CD1c-positive myeloid dendritic cell (primary cell): Measurements from ENCODE around the gene ACKR2.
"Not testable (repeated sequence)": the region's sequence is repeated elsewhere in the genome, so short reads cannot be mapped to it uniquely, and the experiment has no call there.

Source experiments
- DNase-seq: peaks from one replicate; pipeline ENCODE4 v3.0.0-alpha.2; 2016; ENCODE audit errors: extremely low spot score

ACKR2 gene

DNA sequence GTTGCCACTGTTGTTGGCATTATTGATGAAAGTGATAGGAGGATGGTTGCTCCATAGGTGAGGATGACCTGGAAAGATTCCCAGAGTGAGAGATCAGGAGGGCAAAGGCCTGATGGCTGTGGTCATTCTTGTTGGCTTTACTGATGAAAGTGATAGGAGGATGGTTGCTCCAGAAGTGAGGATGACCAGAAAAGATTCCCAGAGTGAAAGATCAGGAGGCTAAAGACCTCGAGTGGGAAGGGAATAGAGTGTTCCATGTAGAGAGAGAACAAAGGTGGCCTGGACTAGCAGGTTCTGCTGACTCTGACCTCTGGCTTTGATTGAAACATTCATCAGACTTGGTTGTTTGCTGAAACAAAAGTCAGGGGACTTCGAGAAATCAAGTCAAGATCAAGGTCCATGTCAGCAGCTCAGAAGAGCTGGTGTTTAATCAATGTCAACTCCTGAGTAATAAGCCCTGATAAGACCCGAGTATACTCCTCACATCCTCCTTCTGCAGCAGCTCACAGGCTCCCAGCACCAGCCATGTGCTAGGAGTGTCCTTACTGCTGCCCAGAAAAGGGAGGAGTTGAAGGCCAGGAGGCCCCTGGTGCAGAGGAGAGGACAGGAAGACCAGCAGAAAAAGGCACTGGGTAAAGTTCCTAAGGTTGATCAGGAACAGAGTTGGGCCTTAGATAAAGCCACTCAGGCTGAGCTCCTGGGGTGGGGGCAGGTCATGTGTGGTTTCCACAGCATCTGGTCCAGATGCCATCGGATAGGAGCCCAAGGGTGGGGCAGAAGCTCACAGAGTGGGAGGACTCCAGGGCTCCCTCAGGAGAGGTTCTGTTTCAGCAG, 46.5 kb downstream of the ACKR2 start:
- DNase-seq = no peak

DNA sequence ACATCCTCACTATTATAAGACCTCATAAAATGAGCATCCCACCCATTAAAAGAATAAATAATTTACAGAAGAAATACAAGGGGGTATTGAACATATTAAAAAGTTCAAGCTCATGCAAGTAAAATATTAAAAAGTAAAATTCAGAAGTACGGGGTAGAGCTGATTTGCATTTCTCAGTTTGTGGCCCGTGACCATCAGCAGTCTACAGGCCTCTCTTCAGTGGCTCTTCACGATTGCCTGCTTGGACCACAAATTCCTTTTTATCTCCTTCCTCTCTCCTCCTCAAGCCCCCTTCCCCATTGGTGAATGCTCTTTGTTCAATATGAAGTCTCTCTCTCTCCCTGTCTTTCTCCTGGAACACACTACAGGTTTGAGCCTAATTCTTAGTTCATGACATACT, 47.3 kb downstream of the ACKR2 start:
- no peak for DNase-seq

GRCh38 chr3:42864321-42864950, 55.2 kb downstream of the ACKR2 start:
- DNase-seq = no peak

DNA sequence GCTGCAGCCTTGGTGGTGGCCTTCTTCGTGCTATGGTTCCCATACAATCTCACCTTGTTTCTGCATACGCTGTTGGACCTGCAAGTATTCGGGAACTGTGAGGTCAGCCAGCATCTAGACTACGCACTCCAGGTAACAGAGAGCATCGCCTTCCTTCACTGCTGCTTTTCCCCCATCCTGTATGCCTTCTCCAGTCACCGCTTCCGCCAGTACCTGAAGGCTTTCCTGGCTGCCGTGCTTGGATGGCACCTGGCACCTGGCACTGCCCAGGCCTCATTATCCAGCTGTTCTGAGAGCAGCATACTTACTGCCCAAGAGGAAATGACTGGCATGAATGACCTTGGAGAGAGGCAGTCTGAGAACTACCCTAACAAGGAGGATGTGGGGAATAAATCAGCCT, 56.0 kb downstream of the ACKR2 start:
- DNase-seq = no peak

- DNase-seq = no peak
Measured at GRCh38 chr3:42867138-42867537, 57.9 kb downstream of the ACKR2 start.

DNA sequence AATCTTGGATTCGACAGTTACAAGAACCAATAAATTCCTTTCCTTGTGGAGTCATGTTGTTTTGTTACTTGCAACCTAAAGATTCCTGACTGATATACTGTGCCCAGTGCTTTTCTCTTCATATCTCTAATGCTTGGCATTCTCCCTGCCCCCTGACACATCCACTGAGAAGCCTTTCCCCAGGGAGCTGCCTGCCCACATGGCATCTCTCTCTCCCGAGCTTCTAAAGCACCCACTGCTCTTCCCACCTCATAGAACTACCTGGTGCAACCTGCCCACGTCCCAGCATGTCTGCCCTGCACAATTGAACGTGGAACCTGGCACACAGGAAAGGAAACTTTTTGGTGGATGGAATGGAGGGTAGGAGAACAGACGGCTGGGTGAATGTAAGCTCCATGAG, 59.6 kb downstream of the ACKR2 start:
- DNase-seq = no peak

- DNase-seq = no peak
Measured at GRCh38 chr3:42871592-42872196, 62.4 kb downstream of the ACKR2 start.

DNA sequence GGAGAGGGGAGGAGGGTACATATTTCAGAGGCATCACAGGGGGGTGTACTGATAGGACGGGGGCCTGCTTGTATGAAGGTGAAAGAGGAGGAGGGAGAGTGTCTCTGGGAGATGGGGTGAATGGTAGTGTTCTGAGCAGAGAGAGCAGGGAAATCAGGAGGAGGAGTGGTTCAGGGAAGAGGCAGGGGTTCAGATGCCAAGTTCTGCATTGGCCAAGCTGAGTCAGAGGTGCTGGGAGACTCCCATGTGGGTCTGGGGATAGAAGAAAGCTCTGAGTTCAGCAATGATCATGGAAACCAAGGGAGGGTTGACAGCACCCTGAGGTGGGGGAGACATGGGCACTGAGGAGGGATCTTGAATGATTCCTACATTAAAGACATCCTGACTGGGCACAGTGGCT, 63.5 kb downstream of the ACKR2 start:
- DNase-seq = no peak

DNA sequence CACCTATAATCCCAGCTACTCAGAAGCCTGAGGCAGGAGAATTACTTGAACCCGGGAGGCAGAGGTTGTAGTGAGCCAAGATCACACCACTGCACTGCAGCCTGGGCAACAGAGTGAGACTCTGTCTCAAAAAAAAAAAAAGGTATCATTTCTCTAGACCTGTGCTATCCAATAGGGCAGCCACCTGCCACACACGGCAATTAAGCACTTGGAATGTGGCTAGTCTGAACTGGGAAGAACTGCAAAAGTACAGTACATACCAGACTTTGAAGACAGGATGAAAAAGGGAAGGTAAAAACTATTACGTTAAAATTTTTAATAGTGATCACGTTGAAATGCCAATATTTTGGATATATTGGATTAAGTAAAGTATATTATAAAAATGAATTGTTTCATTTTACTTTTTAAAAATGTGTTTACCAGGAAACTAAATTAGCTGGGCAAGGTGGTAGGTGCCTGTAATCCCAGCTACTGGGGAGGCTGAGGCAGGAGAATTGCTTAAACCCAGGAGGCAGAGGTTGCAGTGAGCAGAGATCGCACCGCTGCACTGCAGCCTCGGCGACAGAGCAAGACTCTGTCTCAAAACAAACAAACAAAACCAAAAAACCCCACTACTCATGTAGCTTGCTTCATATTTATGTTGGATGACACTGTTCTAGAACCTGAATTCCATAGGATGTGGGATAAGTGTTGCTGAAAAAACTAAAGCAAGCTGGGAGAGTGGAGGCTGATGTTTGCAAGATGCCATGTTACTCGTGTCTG, 64.2 kb downstream of the ACKR2 start:
- no peak for DNase-seq

DNA sequence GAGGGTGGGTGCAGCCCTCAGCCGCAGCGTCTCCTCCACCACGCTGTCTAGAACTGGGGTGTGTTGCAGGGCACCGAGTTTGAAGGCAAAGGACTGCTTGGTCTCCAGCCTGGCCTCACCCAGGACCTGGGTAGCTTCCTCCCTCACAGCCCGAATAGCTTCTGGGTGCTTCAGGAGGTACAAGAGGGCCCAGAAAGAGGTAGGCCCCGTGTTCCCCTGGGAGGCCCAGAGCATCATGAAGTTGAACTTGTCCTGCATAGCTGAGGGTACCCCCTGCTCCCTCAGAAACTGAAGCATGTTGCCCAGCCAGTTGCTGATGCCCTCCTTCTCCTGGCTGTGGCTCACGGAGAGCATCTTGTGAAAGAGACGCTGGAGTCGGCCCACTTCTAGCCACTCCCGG, 65.5 kb downstream of the ACKR2 start:
- no peak for DNase-seq

- no peak for DNase-seq
Measured at GRCh38 chr3:42875325-42876151, 66.3 kb downstream of the ACKR2 start, which contains the start of gene CYP8B1. CYP8B1 (minus strand) TSS chr3:42875879; CDS start chr3:42875816, 63 bp downstream.

- no peak for DNase-seq
Measured at GRCh38 chr3:42876401-42876800, 67.2 kb downstream of the ACKR2 start.

DNA sequence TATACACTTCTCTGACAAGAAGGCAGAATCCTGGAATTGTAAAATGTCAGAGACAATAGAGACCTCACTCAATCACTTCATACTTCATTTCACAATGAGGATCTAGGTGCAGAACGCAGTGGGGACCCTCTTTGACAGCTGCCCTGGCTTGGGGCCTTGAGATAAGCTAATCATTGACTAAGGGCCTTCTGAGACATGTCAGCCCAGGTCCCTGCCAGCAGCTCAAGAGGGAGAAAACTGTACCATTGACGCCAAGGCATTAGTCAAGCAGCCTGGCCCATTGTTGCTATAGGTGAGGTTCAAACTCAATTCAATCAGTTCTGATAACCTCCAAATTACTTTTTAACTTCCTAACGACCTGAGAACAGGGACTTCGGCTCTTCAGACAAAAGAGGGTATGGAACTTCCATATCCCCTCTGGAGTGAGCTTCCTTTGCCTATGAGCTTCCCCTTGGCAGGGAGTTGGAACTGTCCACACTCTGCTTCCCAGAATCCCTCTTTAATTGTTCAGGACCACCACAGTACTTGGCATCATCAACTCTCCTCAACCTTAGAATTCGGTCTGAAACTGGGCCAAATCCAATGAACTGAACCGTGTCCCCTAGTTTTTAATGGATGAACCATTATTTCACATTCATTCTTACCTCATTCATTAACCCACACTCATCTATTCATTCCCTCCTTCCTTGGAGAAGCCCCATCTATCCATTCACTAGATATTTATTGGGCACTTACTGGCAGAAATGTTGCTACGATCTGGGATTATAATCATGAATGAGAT, 67.9 kb downstream of the ACKR2 start:
- DNase-seq = no peak

GRCh38 chr3:42877881-42878280, 68.6 kb downstream of the ACKR2 start:
- DNase-seq = no peak

- no peak for DNase-seq
Measured at GRCh38 chr3:42880183-42880582, 70.9 kb downstream of the ACKR2 start.

- DNase-seq = peak; percentile 90
Measured at GRCh38 chr3:42880601-42881451, 71.6 kb downstream of the ACKR2 start.

- not testable (repeated sequence) for DNase-seq
Measured at GRCh38 chr3:42883251-42883930, 74.1 kb downstream of the ACKR2 start.

DNA sequence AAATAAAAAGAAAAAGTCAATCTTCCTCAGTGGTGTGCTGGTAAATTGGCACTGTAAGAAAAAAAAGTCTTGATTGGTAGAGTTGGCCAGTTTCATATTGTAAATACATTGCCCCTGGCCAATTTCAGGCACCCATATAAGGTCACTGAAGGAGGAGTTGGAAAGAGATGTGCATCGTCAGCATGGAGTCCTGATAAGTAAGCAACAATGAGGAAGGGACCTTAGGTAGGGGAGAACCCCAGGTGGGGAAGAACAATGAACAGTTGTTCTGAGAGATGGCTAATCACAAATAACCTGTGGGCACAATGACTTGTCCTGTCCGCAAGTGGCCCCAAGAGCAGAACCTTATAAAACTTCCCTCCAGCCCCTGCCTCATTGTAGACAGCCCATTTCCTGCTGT, 75.1 kb downstream of the ACKR2 start:
- DNase-seq = no peak

DNA sequence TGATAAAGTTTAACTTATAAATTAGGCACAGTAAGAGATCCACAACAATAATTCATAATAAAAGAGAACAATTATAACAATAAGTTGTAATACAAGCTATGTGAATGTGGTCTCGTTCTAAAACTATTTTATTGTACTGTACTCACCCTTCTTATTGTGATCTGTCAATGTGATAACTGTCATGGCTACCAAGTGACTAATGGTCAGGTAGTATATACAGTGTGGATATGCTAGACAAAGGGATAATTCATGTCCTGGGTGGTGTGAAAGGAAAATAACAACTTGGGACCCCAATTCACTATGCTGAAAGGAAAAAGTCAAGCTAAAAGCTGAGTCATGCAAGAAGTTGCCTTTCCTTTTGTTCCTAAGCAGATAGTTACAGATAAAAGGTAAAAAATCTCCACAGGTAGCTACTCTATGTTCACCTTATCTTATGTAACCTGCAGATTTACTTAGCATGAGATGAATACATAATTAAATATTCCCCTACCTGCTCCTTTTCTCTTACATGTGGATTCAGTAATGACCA, 77.1 kb downstream of the ACKR2 start:
- DNase-seq = no peak
